AG08396 (cell line): Measurements from ENCODE around the gene USP3.

Source experiments
- DNase-seq: peaks from one replicate; pipeline ENCODE4 v3.0.0; 2012; ENCODE audit warnings: low spot score, mixed read lengths

USP3 gene

DNA sequence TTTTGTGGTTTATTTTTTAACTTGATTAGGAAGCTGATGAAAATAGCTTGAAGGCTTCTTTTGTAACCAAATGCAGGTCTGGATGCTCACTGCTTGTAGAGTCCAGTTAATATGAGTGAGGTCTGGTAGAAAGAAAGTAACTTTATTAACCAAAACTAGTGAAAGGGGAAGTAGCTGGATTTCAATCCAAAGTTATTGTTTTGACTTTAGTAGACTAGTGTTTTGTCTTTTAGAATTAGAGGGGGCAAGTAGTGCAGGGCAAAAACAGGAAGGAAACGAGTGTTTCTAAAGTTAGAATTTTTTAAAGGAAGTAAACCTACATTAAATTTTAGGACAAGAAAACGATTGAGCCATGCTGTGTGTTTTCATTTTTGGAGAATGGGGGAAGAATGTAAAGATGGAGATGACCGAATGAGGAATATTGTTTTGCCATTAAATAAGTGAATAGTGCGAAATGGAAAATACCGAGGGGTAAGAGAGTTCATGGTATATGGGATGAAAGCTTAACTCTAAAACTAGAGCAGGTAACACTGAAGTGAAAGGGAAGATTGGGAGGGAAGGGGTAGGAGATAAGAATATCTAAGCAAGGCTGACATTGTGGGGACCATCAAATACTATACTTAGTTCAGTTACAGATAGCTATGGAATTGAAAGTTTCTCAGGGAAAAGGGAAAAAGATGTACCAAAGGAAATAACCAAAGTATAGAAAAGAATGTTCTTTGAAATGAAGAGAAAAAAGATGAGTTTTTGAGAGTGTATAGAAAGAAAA, 40.0 kb downstream of the USP3 start:
- DNase-seq, result no peak

DNA sequence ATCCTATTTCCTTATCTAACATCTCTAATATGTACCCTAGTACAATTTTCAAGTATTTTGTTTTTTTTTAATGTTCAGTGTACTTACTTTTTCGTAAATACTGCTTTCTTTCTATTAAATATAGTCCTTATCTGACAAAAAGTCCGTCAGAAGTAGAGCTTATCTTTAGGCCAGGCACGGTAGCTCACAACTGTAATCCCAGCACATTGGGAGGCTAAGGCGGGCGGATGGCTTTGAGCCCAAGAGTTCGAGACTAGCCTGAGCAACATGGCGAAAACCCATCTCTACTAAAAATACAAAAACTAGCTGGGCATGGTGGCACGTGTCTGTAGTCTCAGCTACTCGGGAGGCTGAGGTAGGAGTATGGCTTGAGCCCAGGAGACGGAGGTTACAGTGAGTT, 41.1 kb downstream of the USP3 start:
- no peak for DNase-seq

DNA sequence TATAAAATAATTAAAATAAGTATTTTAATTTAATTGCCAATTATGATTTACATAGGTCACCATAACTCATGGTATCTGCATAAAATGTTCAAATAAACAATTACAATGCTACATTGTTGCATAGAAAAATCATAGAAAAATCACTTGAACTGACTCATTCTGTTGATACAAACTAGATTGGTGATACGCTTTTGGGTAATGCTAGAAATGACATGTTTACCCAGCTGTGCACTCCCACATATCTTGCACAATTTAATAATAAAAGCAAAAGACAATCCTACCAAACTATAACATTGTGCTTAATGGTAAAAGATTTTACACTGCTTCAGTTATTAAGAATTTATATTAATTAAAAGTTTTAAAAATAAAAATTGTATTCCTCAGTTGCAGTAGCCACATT, 47.0 kb downstream of the USP3 start:
- peak; percentile 30 for DNase-seq

DNA sequence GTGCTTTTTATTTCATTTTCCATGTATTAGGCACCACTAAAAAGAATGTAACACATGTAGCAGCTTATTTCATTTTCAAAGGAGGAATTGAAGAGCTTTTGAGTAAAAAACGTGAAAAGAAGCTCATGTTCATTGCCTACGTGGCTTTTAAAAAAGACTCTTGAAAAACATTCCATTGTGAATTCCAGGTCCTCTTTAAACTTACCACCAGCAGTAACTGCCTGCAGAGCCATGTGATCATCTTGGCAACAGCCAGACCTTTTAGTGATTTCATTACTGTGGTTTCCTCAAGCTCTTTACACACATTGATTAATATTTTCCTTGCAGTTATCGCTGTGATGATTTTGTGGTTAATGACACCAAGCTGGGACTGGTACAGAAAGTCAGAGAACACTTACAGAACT, 49.0 kb downstream of the USP3 start:
- DNase-seq, result peak; percentile 78

DNA sequence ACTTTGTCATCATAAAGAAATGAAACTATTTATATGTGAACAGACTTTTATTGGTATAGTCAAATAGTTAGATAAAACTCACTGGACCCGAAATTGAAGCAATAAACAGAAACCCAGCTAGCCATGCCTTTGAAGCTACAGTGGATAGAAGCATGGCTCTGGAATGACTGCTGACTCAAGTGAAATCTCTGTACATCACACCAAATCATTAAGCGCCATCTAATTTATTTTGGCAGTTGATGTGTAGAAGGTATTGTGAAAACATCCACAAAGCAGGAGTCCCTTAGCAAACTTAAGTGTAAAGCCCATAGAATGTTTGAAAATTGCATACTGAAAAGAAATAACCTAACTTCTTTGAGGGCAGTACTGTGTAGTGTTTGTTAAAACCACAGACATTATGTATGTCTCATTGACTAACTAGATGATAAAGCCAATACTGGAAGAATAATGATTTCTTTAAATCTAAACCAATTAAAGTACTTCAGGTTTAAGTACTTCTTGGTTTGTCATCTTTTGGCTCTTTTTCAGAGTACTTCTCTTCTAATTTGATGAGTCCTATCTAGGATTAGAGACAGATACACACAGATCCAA, 50.0 kb downstream of the USP3 start:
- DNase-seq, result no peak

DNA sequence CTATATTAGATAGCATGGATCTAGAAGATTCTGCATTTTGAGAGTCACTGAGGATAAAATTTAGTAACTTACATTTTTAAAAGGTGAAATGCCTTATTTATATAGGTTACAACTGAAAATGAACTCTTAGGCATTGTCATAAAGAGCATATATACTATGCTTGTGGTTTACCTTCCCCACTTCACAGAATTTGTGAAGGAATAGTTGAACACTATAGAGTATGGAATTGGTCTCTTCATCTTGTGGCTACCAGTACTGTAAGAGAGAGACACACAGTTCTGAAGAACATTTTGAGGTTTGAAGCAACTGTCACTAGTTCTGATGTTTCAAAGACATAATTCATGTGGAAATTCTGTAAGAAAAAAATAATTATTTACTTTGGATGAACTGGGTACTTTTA, 51.1 kb downstream of the USP3 start:
- DNase-seq, result no peak

DNA sequence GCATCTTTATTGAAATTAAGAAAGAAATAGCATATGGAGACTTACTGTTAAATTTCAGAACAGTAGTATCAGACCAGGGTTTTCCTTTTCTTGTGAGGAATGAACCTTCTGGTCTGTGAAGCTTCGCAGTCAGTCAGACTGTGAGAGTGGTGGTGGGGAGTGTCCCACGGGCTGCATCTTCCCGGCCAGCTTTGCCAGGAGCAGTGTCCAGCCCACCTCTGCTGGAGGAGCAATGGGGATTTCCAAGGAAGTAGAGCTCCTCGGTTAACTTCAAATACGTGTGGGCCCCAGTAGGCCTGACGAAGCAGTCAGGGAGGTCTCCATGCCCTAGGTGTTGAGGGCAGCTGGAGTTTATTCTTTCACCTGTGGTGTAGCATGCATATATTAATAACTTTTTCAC, 51.9 kb downstream of the USP3 start:
- DNase-seq, result no peak

GRCh38 chr15:63556736-63557135, 52.3 kb downstream of the USP3 start:
- no peak for DNase-seq

DNA sequence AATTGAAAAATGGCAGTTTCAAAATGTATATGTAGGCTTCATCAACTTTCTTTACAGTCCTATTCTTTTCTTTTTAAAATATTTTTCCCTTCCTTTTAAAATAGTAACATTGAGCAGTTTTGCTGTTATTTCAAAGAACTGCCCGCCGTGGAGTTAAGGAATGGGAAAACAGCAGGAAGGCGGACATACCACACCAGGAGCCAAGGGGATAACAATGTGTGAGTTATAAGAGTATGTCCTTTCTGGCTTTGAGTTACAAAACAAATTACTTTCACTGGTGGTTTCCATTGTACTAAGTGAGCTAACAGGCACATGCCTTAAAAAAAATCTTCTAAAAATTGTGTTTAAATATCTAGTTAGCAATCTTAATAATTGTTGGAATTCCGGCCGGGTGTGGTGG, 55.4 kb downstream of the USP3 start:
- DNase-seq, result no peak

DNA sequence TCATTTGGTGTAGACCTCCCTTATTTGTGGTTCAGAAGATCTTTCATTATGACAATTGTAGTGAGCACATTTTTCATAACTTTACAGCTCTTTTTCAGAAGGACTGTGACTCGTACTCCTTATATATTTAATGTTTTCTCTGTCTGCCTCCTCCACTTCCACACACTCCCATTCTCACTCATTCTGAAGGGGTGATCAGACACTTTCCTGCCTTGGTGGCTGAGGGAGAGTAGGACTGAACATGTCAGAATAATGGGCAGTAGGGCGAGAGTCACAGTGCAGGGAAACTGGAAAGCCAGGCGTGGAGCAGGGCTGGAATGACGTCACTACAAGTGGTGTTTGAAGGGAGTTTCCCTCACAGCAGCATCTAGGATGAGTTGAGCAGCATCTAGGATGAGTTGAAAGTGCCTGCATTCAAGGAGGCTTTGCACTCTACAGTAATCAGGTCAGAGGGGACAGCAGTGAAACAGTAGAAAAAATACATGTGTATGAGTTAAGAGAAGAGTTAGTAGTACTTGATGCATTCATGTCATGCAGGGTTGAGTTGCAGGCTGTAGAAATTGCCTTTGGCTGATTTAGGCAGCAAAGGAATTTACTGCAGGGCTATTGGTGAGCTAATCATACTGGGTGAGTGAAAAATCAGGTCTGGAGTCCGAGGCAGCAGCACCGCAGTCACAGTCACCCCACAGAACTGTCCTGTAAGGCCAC, 56.5 kb downstream of the USP3 start:
- DNase-seq, result no peak

DNA sequence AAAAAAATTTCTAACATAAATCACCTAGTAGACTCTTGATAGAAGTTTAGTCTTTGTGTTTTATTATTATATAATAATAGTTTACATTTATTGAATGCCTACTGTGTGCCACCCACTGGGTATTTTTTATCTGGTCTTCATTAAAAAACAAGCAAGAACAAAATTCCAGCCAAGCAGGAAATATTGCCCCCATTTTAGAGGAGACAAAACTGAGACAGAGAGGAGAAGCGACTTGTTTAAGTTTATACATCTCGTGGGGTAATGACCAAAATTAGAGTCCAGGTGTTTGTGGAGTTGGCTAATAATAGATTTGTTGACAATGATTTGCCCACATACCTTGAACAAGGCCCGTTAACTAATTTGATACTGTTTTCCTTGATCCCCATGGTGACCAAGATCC, 59.7 kb downstream of the USP3 start:
- DNase-seq, result no peak

DNA sequence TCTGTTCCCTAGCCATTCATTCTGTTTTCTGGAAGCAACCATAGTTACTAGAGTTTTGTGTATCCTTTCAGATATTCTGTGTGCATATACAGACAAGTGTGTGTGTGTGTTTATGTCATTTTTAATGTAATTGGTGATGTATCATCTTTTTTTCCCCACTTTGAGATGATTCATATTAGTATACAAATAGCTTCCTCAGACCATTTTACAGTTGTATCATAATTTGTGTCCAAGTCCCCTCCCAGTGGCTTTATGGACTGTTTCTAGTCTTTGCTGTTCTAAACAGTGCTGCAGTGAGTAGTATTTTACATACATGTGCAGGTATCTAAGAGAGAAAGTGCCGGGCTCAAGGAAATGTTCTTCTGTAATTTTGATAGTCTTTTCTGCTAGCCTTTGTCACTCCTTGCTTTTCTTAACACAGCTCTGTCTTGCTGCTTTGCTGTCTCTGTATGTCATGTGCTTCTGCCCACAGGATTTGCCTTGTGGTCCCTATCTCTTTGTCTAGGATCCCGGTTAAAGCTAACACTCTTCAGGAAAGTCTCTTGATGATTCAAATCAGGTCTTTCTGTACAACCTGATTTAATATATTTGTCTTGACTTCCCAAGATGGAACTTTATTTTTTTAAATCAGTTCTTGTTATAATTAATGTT, 61.3 kb downstream of the USP3 start:
- no peak for DNase-seq

DNA sequence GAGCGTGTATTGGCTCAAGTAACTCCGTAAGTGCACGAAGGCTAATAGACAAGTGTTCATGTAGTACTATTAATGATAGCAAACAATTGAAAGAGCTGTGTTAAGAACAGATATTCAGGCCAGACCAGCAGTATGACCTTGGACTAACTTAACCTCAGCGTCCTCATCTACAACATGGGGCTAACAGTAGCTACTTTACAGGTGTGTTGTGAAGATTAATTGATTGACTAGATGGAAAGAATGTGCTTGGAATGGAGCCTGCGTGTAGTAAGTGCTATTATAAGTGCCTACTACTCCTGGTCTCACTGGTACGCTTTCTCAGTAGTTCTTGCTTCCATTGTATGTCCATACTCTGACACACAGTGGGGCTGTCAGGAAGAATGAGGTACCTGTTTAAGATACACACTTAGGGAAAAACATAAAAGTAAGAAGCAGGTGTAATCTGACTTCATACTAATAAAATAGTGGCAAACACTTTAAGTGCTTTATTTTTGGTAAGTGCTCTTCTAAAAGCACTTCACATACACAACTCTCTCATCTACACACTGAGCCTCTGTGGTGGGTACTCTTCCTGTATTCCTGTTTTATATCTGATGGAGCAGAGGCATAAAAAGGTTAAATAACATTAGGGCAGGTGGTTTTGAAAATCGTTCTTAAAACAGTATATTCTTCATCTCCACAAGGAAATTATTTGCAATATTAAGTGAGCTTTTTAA, 68.5 kb downstream of the USP3 start:
- DNase-seq, result no peak

DNA sequence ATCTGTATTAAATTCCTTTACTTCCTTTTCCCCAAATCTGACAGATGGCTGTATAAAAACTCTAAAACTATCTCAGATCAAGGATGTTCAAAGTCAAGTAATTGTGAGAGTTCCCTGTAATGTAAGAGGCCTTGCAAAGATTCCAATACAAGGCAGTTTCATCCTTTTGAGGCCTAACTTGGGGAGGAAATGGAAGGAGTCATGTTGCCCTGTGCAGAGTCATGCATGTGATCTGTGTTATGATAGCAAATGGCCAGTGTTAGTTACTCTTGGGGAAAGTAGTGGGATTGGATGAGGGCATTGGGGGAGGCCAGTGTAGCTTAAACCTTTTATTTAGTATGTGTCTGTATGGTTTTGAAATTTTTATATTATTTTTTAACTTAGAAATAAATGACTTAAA, 69.1 kb downstream of the USP3 start:
- DNase-seq, result no peak

GRCh38 chr15:63575312-63575711, 70.9 kb downstream of the USP3 start:
- no peak for DNase-seq

GRCh38 chr15:63576441-63576840, 72.0 kb downstream of the USP3 start:
- DNase-seq, result no peak

DNA sequence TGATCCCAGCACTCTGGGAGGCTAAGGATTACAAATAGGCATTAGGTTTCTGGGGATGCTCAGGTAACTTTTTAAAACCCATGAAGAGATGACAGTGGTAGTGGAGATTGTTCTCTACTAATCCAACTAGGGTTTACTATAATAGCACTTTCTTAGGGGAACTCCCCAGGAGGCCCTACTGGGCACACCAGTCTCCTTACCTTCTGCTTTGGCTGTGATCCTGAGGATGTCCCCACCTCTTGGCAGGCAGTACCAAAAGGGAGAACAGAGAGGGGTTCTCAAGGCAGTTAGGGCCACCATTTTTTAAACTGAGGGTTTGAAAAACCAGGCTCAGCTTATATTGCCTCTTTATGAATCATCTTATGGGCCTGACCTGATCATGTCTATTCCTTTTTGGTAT, 77.8 kb downstream of the USP3 start:
- no peak for DNase-seq

GRCh38 chr15:63582718-63583426, 78.5 kb downstream of the USP3 start:
- DNase-seq, result peak; percentile 77

DNA sequence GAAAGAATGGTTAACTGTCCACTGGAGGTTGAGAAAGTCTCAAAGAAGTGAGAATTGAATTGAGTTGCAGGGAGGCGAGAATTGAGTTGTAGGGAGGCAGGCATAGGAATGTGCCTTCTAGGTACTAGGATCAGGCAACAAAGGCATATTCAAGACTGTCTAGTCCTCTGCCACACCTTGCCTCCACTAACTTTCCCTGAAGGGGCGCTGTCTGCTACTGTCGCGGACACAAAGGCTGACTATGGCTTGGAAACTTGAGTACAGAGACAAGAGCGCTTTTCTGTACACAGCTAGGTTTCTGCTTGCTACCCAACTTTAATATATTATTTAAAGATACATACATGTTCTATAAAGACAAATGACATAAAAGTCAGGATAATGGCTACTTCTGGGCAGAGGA, 82.4 kb downstream of the USP3 start:
- no peak for DNase-seq

GRCh38 chr15:63587527-63587926, 83.1 kb downstream of the USP3 start:
- no peak for DNase-seq

DNA sequence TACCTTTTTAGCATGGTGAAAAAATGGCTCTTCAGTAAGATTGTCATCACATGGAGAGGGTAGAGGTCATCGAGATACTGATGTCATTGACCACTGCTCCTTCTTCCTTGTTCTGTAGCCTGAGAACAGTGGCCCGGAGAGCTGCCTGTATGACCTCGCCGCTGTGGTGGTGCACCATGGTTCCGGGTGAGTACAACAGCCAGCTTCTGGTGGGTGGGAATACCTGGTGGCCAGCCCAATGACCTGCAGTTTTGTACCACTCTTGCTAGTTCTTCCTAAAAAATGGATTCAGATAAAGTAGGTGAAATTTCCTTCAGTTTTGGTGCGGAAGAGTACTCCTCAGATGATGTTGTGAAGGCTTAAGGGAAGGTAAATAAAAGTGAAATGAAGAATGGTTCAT, 84.4 kb downstream of the USP3 start:
- DNase-seq, result no peak
